ES-I3 (cell line): Measurements from ENCODE around the gene PKP3.
"Not testable (repeated sequence)": the region's sequence is repeated elsewhere in the genome, so short reads cannot be mapped to it uniquely, and the experiment has no call there.

Experiments used
- H3K36me3 ChIP-seq: 2 replicates; pipeline ENCODE4 v1.6.1; 2013; ENCODE audit warnings: mild to moderate bottlenecking, low read length, control low read depth, moderate library complexity; ENCODE audit not compliant: insufficient read depth
- H3K4me1 ChIP-seq: 2 replicates; pipeline ENCODE4 v1.6.1; 2013; ENCODE audit warnings: mild to moderate bottlenecking, control low read depth, low read length; ENCODE audit not compliant: insufficient read depth
- H3K9ac ChIP-seq: 2 replicates; pipeline ENCODE4 v1.6.1; 2013; ENCODE audit warnings: low read depth, mild to moderate bottlenecking, low read length, moderate library complexity
- H3K9me3 ChIP-seq: 2 replicates; pipeline ENCODE4 v1.6.1; 2013; ENCODE audit warnings: mild to moderate bottlenecking, low read length, moderate library complexity; ENCODE audit not compliant: control insufficient read depth, insufficient read depth

PKP3 gene

GRCh38 chr11:358129-358800 lies 35.7 kb upstream of the PKP3 start:
- Histone ChIP-seq H3K4me1 (peaks cover 12% of the 10 kb centered on the region), H3K9ac (no peak overlapping the region), H3K9me3 (peaks cover 3% of the 10 kb centered on the region; the same call in 1 of the 2 replicates), H3K36me3 (no peaks in the 10 kb centered on the region; the same call in 1 of the 2 replicates)

- H3K9me3 ChIP-seq, result peaks cover 3% of the 10 kb centered on the region; the same call in 1 of the 2 replicates
- no peaks in the 10 kb centered on the region; the same call in 1 of the 2 replicates for H3K36me3 ChIP-seq
- no peak overlapping the region for H3K9ac ChIP-seq
- H3K4me1 ChIP-seq, result peaks cover 6% of the 10 kb centered on the region; the same call in 1 of the 2 replicates
These were observed 34.8 kb upstream of the PKP3 start for GRCh38 chr11:359181-359714.

GRCh38 chr11:360326-361280 lies 33.4 kb upstream of the PKP3 start:
- no peaks in the 10 kb centered on the region; the same call in 1 of the 2 replicates for H3K36me3 ChIP-seq
- H3K9me3 ChIP-seq, result peaks cover 3% of the 10 kb centered on the region; the same call in 1 of the 2 replicates

GRCh38 chr11:362642-363442 lies 31.2 kb upstream of the PKP3 start:
- Histone ChIP-seq H3K9me3 (no peaks in the 10 kb centered on the region; the same call in 1 of the 2 replicates), H3K36me3 (no peaks in the 10 kb centered on the region; the same call in 1 of the 2 replicates), H3K4me1 (no peaks in the 10 kb centered on the region), H3K9ac (no peak overlapping the region)

More at GRCh38 chr11:360326-361280, 33.4 kb upstream of the PKP3 start:
- Histone ChIP-seq H3K9ac (no peak overlapping the region), H3K4me1 (peaks cover under 1% of the 10 kb centered on the region; the same call in 1 of the 2 replicates)

GRCh38 chr11:363443-363805 lies 30.6 kb upstream of the PKP3 start:
- H3K9me3 ChIP-seq, H3K4me1 ChIP-seq, H3K36me3 ChIP-seq, H3K9ac ChIP-seq: not testable (repeated sequence)

- no peaks in the 10 kb centered on the region; the same call in 1 of the 2 replicates for H3K9me3 ChIP-seq
- no peaks in the 10 kb centered on the region for H3K4me1 ChIP-seq
- no peak overlapping the region for H3K9ac ChIP-seq
- H3K36me3 ChIP-seq, result no peaks in the 10 kb centered on the region
These were observed 29.9 kb upstream of the PKP3 start for GRCh38 chr11:363948-364761.

GRCh38 chr11:364991-365725 lies 28.9 kb upstream of the PKP3 start:
- Histone ChIP-seq H3K36me3 (no peaks in the 10 kb centered on the region), H3K9ac (no peak overlapping the region), H3K9me3 (no peaks in the 10 kb centered on the region; the same call in 1 of the 2 replicates), H3K4me1 (no peaks in the 10 kb centered on the region)

GRCh38 chr11:365831-366230 lies 28.2 kb upstream of the PKP3 start:
- H3K9ac ChIP-seq, result no peak overlapping the region
- H3K36me3 ChIP-seq, result no peaks in the 10 kb centered on the region
- no peaks in the 10 kb centered on the region for H3K9me3 ChIP-seq
- H3K4me1 ChIP-seq, result no peaks in the 10 kb centered on the region

GRCh38 chr11:367956-368413 lies 26.0 kb upstream of the PKP3 start:
- H3K4me1 ChIP-seq, result no peaks in the 10 kb centered on the region
- H3K36me3 ChIP-seq, result no peaks in the 10 kb centered on the region
- H3K9me3 ChIP-seq, result no peaks in the 10 kb centered on the region
- no peak overlapping the region; the same call in 1 of the 2 replicates for H3K9ac ChIP-seq

GRCh38 chr11:368414-369335 lies 25.3 kb upstream of the PKP3 start:
- H3K9me3 ChIP-seq, result no peaks in the 10 kb centered on the region
- H3K4me1 ChIP-seq, result no peaks in the 10 kb centered on the region
- peak overlapping the region; percentile 26; the same call in 1 of the 2 replicates for H3K9ac ChIP-seq
- H3K36me3 ChIP-seq, result no peaks in the 10 kb centered on the region

- Histone ChIP-seq H3K36me3 (no peaks in the 10 kb centered on the region), H3K9me3 (no peaks in the 10 kb centered on the region), H3K9ac (peak within 1 kb of the TSS; percentile 52), H3K4me1 (no peaks in the 10 kb centered on the region)
These were observed 24.5 kb upstream of the PKP3 start, which contains the start of gene B4GALNT4 for GRCh38 chr11:369336-370018. TSS of gene B4GALNT4 (plus strand) at chr11:369499. CDS start at chr11:369804, 305 bp downstream.
